Astrocyte (in vitro differentiated cells and primary cell): Measurements from ENCODE around the gene ZNF546.

ENCODE experiments used
- EZH2 ChIP-seq: IDR thresholded peaks from 2 replicates; pipeline ENCODE4 v1.6.1; 2012; ENCODE audit warnings: mild to moderate bottlenecking, low read length, inconsistent platforms; ENCODE audit not compliant: insufficient read depth
- TF ChIP-seq, protein P1 (sequence below): IDR thresholded peaks from 2 replicates; pipeline ENCODE4 v1.5.1; 2011; ENCODE audit warnings: low read depth, mild to moderate bottlenecking, inconsistent platforms, low read length, moderate library complexity; ENCODE audit not compliant: insufficient read depth

GRCh38 chr19:39993605-39994004 lies 3.3 kb upstream of the ZNF546 start:
- TF ChIP-seq, protein P1, sequence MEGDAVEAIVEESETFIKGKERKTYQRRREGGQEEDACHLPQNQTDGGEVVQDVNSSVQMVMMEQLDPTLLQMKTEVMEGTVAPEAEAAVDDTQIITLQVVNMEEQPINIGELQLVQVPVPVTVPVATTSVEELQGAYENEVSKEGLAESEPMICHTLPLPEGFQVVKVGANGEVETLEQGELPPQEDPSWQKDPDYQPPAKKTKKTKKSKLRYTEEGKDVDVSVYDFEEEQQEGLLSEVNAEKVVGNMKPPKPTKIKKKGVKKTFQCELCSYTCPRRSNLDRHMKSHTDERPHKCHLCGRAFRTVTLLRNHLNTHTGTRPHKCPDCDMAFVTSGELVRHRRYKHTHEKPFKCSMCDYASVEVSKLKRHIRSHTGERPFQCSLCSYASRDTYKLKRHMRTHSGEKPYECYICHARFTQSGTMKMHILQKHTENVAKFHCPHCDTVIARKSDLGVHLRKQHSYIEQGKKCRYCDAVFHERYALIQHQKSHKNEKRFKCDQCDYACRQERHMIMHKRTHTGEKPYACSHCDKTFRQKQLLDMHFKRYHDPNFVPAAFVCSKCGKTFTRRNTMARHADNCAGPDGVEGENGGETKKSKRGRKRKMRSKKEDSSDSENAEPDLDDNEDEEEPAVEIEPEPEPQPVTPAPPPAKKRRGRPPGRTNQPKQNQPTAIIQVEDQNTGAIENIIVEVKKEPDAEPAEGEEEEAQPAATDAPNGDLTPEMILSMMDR, result no peak
- TF ChIP-seq EZH2, result no peak
